Neuronal stem cell (in vitro differentiated cells): ENCODE measurements around the gene DAPK1. TPM values are rescaled to one million over a fixed set of nuclear protein-coding genes. Genes with fewer than 3 reads are reported as not detected.

Experiments used
- DNase-seq: peaks from one replicate; pipeline ENCODE4 v3.0.0-alpha.2; 2013; ENCODE audit warnings: low spot score
- H2AFZ ChIP-seq: one replicate; pipeline ENCODE4 v1.6.1; 2013; ENCODE audit warnings: mild to moderate bottlenecking, low read length, inconsistent platforms
- H2AK5ac ChIP-seq: 2 replicates; pipeline ENCODE4 v1.6.1; 2013; ENCODE audit warnings: low read depth, mild to moderate bottlenecking, inconsistent platforms, low read length, moderate library complexity, mixed read lengths
- H2BK120ac ChIP-seq: 2 replicates; pipeline ENCODE4 v1.6.1; 2013; ENCODE audit warnings: low read depth, mild to moderate bottlenecking, inconsistent platforms, low read length, moderate library complexity, mixed read lengths
- H2BK12ac ChIP-seq: one replicate; pipeline ENCODE4 v1.6.1; 2013; ENCODE audit warnings: low read length, inconsistent platforms
- H2BK15ac ChIP-seq: 2 replicates; pipeline ENCODE4 v1.6.1; 2013; ENCODE audit warnings: mild to moderate bottlenecking, low read length, inconsistent platforms, mixed read lengths
- H2BK5ac ChIP-seq: one replicate; pipeline ENCODE4 v1.6.1; 2013; ENCODE audit warnings: inconsistent platforms, mild to moderate bottlenecking, low read length, moderate library complexity
- H3K14ac ChIP-seq: one replicate; pipeline ENCODE4 v1.6.1; 2013; ENCODE audit warnings: low read length, inconsistent platforms
- H3K18ac ChIP-seq: 2 replicates; pipeline ENCODE4 v1.6.1; 2013; ENCODE audit warnings: low read length, inconsistent platforms
- H3K23ac ChIP-seq: 2 replicates; pipeline ENCODE4 v1.6.1; 2013; ENCODE audit warnings: low read depth, mild to moderate bottlenecking, mixed read lengths, low read length, inconsistent platforms; ENCODE audit not compliant: poor library complexity
- H3K27ac ChIP-seq: replicated peaks from 3 replicates; pipeline ENCODE4 v1.5.1; 2013; ENCODE audit warnings: low read length, inconsistent platforms
- H3K27me3 ChIP-seq, 3 experiments: 2 replicates each; pipeline ENCODE4 v1.6.1; 2013; ENCODE audit warnings: low read length in 3 of 3, mild to moderate bottlenecking in 2 of 3, inconsistent platforms in 1 of 3, low read depth in 1 of 3, mixed read lengths in 1 of 3, moderate library complexity in 1 of 3; ENCODE audit not compliant: control insufficient read depth in 3 of 3, insufficient read depth in 3 of 3
- H3K36me3 ChIP-seq, 2 donors: replicated peaks in 1 of 2; 2 replicates each; pipeline ENCODE4 v1.6.1; 2013; ENCODE audit warnings: low read length in 2 of 2; ENCODE audit not compliant: control insufficient read depth in 2 of 2, insufficient read depth in 2 of 2
- H3K4ac ChIP-seq: 2 replicates; pipeline ENCODE4 v1.6.1; 2013; ENCODE audit warnings: inconsistent platforms, mild to moderate bottlenecking, low read length, moderate library complexity
- H3K4me1 ChIP-seq, 2 donors: 1 replicate in 1 of 2; 2 replicates in 1 of 2; pipeline ENCODE4 v1.6.1; 2013; ENCODE audit warnings: low read length in 2 of 2, low read depth in 1 of 2; ENCODE audit not compliant: control insufficient read depth in 2 of 2, insufficient read depth in 1 of 2
- H3K4me2 ChIP-seq: one replicate; pipeline ENCODE4 v1.6.1; 2013; ENCODE audit warnings: mild to moderate bottlenecking, low read length, inconsistent platforms; ENCODE audit not compliant: insufficient read depth, poor library complexity, severe bottlenecking
- H3K4me3 ChIP-seq, 2 donors: 2 replicates each; pipeline ENCODE4 v1.5.1; 2013; ENCODE audit warnings: low read length in 2 of 2, mild to moderate bottlenecking in 2 of 2, inconsistent platforms in 1 of 2, moderate library complexity in 1 of 2
- H3K79me1 ChIP-seq: one replicate; pipeline ENCODE4 v1.6.1; 2013; ENCODE audit warnings: low read depth, mild to moderate bottlenecking, inconsistent platforms, low read length, moderate library complexity
- H3K9ac ChIP-seq: one replicate; pipeline ENCODE4 v1.6.1; 2013; ENCODE audit warnings: mild to moderate bottlenecking, low read depth, low read length, inconsistent platforms; ENCODE audit not compliant: poor library complexity
- H3K9me3 ChIP-seq, 2 donors: replicated peaks in 1 of 2; 2 replicates each; pipeline versions ENCODE3 to v1.6.1; 2013; ENCODE audit warnings: low read length in 2 of 2, mild to moderate bottlenecking in 2 of 2, inconsistent platforms in 1 of 2, low read depth in 1 of 2, mixed read lengths in 1 of 2, moderate library complexity in 1 of 2; ENCODE audit not compliant: control insufficient read depth in 2 of 2, insufficient read depth in 1 of 2
- H4K8ac ChIP-seq: one replicate; pipeline ENCODE4 v1.6.1; 2013; ENCODE audit warnings: low read depth, mild to moderate bottlenecking, inconsistent platforms, low read length, moderate library complexity
- H4K91ac ChIP-seq: one replicate; pipeline ENCODE4 v1.6.1; 2013; ENCODE audit warnings: low read length, low read depth, mild to moderate bottlenecking, inconsistent platforms; ENCODE audit not compliant: poor library complexity
- WGBS, 2 donors: extraction: QIAGEN DNeasy Blood & Tissue Kit; methylation state at CpG; one replicate each; pipeline ENCODE4 v1.1.7; 2013; ENCODE audit warnings: missing lambda C conversion rate in 2 of 2, mixed read lengths in 1 of 2; ENCODE audit not compliant: insufficient read length in 2 of 2, insufficient replicate concordance in 1 of 2; ENCODE audit errors: extremely low coverage in 2 of 2; 5-methylcytosine and 5-hydroxymethylcytosine counted together
- small RNA-seq: library from polyadenylated mRNA; stranded (forward); fragments of <200 nt; extraction: miRNeasy Mini kit (QIAGEN cat#:217004); gene quantifications from one replicate; pipeline ENCODE3, GENCODE V24; 2013; ENCODE audit not compliant: insufficient read depth

Gene DAPK1

DNA sequence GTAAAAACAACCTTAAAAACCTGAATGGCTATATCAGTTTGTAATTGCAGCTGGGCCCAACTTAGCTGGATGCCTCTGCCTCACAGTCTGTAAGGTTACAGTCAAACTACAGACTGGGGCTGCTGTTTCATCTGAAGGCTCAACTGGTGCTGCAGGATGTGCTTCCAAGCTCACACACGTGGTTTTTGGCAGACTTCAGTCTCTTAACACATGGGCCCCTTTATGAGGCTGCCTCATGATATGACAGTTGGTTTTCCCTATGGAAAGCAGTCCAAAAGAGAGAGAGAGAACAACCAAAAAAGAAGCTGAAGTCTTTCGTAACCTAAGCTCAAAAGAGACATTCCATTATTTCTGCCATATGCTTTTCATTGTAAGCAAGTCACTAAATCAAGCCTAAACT, 255.6 kb downstream of the DAPK1 start:
- no peak overlapping the region for H2BK120ac ChIP-seq
- H2BK15ac ChIP-seq: no peak overlapping the region
- no peak overlapping the region for H2AK5ac ChIP-seq
- no peak overlapping the region for H3K9ac ChIP-seq
- no peak overlapping the region for H3K23ac ChIP-seq
- no CpG with 5 or more reads among the region's 2 CpGs for WGBS, 2 donors
- H3K79me1 ChIP-seq: no peaks in the 10 kb centered on the region
- H3K27me3 ChIP-seq: no peaks in the 10 kb centered on the region
- H4K91ac ChIP-seq: no peak overlapping the region
- H3K18ac ChIP-seq: no peak overlapping the region
- H3K4me1 ChIP-seq: peaks cover 0 to under 1% of the 10 kb centered on the region in 2 donors
- no peak for DNase-seq
- no peak overlapping the region for H2BK12ac ChIP-seq
- no peak overlapping the region for H3K4me3 ChIP-seq
- H3K4me2 ChIP-seq: no peak overlapping the region
- no peak overlapping the region for H4K8ac ChIP-seq
- H2AFZ ChIP-seq: no peak overlapping the region
- H2BK5ac ChIP-seq: no peak overlapping the region
- H3K9me3 ChIP-seq: no peaks in the 10 kb centered on the region
- H3K4ac ChIP-seq: no peak overlapping the region
- no peak overlapping the region for H3K27ac ChIP-seq
- no peak overlapping the region for H3K14ac ChIP-seq
- H3K36me3 ChIP-seq: no peaks in the 10 kb centered on the region

Small RNA genes lying within 50 kb of the gene (small RNA-seq; reads per million reads assigned to genes)
- not detected for gene AL161787.1
